Caki2 (cell line): ENCODE data around the gene KMT5C. TPM values are rescaled to one million over a fixed set of nuclear protein-coding genes. Genes with fewer than 3 reads are reported as not detected.
"Not testable (repeated sequence)": the region's sequence is repeated elsewhere in the genome, so short reads cannot be mapped to it uniquely, and the experiment has no call there.

Experiments
- DNase-seq: peaks from one replicate; pipeline ENCODE4 v3.0.0-alpha.2; 2015; ENCODE audit warnings: low read depth
- in situ Hi-C: cut with HindIII; loops from 2 replicates; pipeline ENCODE4 v1.10.0; 2016; ENCODE audit warnings: low sequenced_read_pairs, low pct_unique_long_range_greater_than_20kb, mixed read lengths
- total RNA-seq: library from RNA; depleted of rRNA; stranded (reverse); fragments of >200 nt; shearing (Covaris generic); gene quantifications from 2 replicates; pipeline ENCODE4 v1.2.3, GENCODE V29; 2014; ENCODE audit warnings: low replicate concordance

Gene KMT5C
- total RNA-seq, 1 experiment from 2014 or later, result 18.4 TPM

DNA sequence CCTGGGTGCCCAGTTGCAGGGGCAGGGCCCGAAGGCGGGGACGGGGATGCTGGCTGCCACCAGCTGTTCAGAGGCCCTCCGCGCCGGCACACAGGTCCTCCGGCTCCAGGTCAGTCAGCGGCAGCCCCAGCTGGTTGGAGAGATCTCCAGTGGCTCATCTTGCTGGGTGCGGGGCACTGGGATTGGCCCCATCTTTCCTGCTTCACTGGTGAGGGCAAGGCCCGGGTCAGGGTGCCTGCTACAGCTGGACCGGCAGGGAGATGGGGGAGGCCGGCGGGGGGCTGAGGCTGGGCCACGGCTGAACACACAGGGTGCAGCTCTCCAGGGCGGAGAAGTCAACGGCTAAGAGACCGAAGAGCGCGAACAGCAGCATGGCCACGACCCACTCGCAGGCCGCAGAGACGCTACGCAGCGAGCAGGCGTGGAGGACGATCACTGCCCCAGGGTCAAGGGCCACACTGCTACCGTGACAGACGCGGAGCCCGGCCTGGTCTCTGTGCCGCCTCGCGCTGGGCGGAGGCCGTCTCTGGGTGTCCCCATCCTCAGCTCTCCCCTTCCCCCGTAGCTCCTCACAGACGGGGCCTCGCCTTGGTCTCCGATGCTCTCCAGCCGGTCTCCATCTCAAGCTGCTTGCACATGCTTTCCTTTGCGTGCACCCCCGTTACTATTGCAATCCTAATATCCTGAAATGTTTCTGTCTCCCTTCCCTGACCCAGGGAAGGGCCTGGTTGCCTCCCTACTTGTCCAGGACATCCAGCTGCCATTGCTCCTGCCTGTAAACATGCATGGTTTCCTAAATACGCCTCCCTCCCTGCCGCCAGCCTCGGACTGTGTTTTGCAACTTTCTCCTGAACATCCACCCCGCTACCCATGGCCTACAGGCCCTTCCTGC lies 26.8 kb upstream of the KMT5C start:
- DNase-seq, result no peak
- in situ Hi-C loops, result no loop called here

DNA sequence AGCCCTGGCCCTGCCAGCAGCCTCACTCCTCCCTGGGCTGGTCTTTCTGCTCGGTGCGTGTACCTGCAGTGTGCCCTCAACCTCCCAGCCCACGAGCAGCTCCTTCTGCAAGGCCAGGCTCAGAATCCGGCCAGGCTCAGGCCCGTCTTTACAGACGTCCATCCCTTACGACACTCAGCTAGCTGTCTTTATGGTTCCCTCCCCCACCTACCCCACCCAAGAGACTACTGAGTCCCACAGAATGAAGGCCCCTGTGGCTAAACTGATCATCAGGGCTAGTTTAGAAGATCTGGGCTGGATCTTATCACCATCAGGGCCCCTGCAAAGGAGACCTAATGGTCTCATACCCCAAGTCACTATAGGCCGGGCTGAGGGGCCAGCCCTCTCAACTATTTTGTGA lies 25.3 kb upstream of the KMT5C start:
- in situ Hi-C loops, result no loop called here
- no peak for DNase-seq

DNA sequence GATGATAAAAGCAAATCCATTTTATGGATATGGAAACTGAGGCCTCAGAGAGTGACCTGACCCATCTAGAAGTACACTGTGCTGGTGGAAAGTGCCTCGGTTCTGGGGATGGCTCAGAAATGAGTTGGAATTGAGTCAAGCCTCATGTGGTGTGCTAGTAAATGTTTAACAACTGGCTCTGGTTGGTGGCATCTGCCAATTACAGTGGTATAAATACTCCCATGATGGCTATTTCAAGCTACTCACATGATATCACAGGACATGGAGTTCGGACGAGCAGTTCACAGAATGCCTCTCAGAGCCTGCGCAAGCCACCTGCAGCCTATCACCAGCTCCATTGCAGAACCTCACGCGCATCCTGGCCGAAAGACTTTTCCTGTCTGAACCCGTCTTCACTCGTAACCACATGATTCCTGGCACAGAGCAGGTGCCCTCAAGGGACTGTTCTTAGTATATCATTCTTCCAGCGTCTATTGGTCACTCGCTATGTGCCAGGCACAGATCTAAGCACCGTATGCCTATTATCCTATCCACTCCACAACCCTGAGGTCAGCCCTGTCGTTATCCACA lies 23.6 kb upstream of the KMT5C start:
- in situ Hi-C loops, result no loop called here
- no peak for DNase-seq

DNA sequence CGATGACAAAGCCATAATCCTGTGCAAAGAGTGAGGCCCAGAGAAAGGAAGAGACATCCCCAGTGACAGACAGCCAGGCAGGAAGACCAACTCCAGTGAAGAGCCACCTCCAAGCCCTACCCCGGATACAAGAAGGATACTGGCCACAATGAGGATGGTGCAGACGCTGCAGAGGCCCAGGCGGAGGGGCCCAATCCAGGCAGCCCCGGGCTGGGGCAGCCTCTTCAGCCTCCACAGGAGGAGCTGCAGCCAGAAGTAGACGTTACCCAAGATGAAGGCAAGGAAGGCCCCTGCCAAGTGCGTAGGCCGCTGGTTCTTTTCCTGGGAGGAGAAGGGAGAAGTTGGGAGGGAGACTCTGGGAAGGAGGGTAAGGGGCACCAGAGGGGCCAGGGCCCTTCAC lies 23.0 kb upstream of the KMT5C start:
- in situ Hi-C loops, result no loop called here

DNA sequence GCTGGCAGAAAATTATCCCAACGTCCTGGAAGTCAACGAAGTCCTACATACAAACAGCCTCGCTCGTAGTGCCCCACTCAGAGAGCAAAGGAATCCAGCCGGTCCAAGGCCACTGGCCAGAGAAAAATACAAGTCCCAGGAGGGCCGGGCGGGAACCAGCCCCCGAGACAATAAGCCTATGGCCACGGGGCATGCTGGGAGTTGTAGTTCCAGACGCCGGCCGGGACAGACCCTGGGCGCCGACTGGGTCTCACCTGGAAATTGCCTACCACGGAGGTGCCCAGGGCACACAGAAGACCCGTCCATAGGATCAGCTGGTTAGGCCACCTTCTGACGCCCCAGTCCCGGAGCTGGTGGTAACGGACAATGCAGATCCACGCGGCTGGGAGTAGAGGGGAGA lies 19.9 kb upstream of the KMT5C start:
- in situ Hi-C loops, result no loop called here
- no peak for DNase-seq

More for the DNA sequence above, 23.0 kb upstream of the KMT5C start:
- no peak for DNase-seq

DNA sequence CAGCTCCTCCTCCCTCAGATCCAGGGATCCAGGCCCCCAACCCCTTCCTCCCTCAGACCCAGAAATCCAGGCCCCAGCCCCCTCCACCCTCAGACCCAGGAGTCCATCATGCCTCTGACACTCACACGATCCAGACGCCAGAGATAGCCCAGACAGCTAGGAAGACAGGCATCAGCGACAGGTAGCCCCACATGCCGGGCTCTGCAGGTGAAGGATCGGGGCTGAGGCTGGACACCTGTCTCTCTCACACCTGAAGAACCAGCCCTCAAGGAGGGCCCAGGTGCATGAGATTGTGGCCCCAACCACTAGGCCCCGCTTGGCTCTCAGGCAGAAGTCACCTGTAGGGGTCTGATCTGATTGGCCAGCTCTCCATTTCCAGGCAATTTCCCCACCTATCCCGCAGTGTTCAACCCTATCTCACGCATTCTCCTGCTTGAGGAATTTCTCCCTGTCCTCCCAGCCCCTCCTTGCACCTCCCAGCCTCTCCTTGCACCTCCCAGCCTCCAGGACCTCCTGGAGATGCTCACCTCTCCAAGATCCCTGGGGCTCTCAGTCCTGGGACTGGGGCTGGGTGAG lies 18.7 kb upstream of the KMT5C start:
- DNase-seq, result no peak
- in situ Hi-C loops, result no loop called here

DNA sequence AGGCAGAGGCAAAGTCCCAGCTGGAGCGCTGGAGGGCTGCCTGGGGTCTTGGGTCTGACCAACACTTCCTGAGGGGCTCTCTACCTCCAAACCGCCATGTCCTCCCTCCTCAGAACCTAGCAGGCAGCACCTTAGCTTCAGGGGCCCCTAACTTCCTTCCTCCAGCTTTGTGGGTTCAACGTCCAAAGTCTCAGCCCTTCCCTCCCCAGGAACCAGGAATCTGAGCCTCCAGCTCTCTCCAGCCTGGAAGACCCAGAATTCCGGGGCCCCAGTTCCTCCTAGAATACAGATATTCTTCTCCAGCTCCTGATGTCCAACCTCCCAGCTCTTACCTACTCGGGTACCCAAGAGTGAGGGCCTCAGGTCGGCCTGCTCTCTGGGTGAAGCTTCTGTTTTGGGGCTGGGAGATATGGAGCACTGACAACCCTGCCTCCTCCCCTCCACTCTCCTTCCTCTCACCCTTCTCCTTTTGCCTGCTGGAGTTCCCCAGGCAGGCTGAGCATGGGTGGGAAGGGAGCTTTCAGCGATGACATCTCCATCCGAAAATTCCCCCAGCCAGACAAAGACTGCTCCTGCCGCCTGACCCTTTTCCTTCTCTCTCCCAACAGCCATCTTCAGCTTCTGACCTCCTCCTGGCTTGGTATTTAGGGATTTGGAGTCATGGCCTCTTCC lies 18.1 kb upstream of the KMT5C start:
- in situ Hi-C loops, result no loop called here
- no peak for DNase-seq

DNA sequence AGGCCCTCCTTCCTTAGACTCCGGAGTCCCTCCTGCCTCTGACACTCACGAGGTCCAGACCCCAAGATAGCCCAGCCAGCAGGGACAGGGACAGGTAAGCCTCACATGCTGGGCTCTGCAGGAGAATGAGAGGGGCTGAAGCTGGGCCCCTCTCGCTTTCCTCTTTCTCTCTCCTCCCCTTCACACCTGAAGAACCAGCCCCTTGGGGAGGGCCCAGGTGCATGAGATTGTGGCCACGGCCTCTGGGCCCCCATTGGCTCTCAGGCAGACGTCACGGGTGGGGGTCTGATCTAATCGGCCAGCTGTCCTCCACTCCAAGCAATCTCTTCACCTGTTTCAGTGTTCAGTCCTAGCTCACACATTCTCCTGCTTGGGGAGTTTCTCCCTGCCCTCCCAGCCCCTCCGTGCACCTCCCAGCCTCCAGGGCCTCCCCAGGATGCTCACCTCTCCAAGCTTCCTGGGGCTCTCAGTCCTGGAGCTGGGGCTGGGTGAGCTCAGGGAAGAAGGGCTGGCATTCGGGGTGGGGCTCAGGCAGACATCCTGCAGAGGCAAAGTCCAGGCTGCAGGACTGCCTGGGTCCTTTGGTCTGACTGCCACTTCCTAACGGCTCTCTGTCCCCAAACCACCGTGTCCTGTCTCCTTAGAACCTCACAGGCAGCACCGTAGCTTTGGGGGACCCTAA lies 17.3 kb upstream of the KMT5C start:
- in situ Hi-C loops, result no loop called here
- no peak for DNase-seq

DNA sequence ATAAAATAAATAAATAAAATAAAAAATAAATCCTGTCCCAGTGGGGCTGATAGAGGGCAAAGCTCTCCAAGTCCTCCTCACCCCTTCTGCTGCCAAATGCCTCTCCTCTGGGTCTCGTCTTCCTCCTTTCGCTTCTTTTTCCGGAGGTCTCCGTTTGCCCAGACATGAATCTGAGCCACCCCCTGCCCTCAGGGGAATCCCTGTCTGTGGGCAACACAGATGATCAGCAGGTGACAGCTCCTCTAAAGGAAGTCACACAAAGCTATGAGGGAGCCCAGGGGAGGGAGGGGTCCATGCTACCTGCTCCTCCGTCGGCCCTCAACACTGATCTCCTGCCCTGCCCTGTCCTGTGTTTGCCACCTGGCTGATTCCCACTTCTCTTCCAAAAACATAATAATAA lies 15.0 kb upstream of the KMT5C start:
- DNase-seq, result no peak
- in situ Hi-C loops, result no loop called here

DNA sequence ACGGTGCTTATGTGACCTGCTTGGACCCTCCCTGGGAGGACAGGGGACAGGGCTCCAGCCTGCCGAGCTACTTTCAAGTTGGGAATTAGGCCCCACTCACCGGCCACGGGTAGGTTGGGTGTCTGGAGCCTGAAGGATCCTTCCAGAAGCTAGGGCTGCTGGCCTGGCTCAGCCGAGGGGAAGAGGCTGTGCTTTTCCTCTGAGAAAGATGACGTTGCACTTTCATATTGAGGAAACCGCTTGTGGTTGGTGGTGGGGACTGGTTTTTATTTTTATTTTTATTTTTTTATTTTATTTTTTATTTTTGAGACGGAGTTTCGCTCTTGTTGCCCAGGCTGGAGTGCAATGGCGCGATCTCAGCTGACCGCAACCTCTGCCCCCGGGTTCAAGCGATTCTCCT lies 14.5 kb upstream of the KMT5C start, which contains the start of gene TMEM150B:
Gene TMEM150B (minus strand): TSS at position 170 of the 400 bp plus-strand sequence. CDS start 4,305 bp downstream, outside the sequence.
- in situ Hi-C loops, result no loop called here
- DNase-seq, result no peak

DNA sequence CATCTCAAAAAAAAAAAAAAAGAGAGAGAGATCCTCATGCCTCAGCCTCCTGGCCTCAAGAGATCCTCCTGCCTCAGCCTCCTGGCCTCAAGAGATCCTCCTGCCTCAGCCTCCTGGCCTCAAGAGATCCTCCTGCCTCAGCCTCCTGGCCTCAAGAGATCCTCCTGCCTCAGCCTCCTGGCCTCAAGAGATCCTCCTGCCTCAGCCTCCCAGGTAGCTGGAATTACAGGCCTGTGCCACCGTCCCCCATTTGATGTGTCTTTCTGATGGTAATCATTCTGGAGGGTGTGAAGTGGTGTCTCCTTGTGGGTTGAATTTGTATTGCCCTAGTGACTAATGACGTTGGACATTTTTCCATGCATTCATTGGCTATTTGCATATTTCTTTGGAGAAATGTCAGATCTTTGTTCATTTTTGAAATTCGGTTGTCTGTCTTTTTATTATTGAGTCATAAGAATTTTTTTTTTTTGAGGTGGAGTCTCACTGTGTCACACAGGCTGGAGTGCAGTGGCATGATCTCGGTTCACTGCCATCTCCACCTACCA lies 10.8 kb upstream of the KMT5C start:
- in situ Hi-C loops, DNase-seq: not testable (repeated sequence)

DNA sequence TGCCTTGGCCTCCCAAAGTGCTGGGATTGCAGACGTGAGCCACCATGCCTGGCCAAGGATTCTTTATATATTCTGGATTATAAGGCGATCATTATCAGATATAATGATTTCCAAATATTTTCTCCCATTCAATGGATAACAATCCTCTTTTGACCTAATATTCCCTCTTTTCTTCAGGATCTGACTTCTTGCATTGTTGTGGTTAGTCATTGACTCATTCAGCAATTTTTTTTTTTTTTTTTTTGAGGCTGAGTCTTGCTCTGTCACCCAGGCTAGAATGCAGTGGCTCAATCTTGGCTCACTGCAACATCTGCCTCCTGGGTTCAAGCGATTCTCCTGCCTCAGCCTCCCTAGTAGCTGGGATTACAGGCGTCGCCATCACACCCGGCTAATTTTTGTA lies 9.9 kb upstream of the KMT5C start:
- DNase-seq, result peak; percentile 50
- in situ Hi-C loops, result not testable (repeated sequence)

DNA sequence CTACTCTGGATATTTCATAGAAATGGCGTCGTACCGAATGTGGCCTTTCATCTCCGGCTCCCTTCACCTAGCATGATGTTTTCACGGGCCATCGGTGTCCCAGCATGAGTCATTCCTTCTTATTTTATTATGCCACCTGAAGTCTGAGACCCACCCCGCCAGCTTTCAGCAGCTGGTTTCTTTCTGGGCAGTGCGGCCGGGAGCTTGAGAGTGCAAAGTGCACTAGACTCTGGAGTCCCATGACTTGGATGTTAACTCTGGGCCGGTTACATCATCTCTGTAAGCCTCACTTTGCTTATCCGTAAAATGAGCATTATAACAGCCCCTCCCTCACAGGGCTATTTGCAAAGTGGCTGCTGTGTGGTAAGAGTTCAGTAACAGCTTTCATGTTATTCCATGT lies 5.8 kb upstream of the KMT5C start:
- DNase-seq, result peak; percentile 84

DNA sequence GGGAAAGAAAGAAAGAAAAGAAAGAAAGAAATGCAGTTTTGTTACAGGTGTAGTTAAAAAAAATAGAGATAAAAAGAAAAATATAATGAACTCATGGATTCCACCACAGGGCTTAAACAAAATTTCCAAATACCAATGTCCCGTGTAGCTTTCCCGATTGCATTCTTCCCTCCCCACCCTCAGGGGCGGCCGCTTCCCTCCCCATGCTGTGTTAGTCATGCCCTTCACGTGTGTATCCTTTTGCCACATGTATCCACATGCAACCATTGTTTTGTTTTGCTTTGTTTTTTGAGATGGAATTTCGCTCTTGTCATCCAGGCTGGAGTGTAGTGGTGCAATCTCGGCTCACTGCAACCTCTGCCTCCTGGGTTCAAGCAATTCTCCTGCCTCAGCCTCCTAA lies 3.6 kb upstream of the KMT5C start:
- in situ Hi-C loops, result no loop called here

More for the DNA sequence above, 5.8 kb upstream of the KMT5C start:
- in situ Hi-C loops, result no loop called here

DNA sequence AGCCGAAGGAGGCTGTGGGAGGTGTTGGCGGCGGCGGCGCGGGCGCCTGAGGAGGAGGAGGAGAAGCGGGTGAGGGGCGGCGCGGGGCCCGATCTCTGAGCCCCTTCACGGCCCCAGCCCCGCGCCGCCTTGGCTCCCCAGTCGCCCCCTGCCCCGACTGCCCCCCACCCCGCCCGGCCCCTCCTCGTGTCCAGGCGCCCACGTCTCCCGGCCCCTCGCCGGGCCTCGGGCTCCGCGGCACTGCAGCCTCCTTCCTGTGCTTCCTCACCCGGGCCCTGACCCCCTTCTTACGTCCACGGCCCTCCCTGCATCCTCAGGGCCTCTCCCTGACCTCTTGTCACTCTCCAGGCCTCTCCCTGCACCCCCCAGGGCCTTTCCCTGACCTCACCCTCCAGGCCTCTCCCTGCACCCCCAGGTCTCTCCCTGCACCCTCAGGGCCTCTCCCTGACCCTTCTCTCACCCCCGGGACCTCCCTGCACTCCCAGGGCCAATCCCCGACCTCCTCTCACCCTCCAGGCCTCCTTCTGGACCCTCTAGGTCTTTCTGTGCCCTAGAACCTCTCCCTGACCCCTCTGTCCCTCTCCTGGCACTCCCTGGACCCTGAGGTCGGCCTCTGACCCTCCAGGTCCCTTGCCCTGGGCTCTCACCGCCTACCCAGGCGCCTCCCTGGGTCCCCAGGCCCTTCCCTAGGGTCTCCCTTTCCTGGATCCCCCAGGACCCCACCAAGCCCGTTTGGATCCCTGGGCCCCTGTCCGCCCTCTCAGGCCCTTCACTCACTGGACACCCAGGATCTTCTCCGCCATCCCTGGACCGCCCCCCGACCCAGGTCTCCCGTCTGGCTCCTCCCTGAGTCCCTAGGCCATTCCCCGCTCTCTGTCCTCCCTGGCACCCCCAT lies 460 bp downstream of the KMT5C start:
- in situ Hi-C loops, result loop anchor here (10.0 kb wide), 1 partner anchor 45 kb away; no protein-coding TSS in a partner anchor
- no peak for DNase-seq

More for the DNA sequence above, 3.6 kb upstream of the KMT5C start:
- no peak for DNase-seq

DNA sequence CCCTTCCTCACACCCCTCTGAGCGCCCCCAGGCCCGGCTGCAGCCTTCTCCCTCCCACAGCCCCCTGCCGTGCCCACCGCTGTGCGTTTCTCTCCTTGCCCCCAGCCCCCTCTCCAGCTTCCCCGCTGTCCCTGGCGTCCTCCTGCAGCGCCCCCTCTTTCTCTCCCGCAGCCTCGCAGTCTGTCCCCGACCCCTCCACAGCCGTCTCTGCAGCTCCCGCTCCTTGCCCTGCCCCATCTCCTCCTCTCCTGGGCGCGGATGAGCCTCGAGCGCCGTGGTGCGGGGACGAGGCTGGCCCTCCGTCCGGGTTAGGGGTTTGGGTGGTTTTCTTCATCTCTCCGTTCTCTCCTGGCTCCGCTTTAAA lies 1.1 kb downstream of the KMT5C start:
- in situ Hi-C loops, result loop anchor here (10.0 kb wide), 1 partner anchor 46 kb away; no protein-coding TSS in a partner anchor
- no peak for DNase-seq

DNA sequence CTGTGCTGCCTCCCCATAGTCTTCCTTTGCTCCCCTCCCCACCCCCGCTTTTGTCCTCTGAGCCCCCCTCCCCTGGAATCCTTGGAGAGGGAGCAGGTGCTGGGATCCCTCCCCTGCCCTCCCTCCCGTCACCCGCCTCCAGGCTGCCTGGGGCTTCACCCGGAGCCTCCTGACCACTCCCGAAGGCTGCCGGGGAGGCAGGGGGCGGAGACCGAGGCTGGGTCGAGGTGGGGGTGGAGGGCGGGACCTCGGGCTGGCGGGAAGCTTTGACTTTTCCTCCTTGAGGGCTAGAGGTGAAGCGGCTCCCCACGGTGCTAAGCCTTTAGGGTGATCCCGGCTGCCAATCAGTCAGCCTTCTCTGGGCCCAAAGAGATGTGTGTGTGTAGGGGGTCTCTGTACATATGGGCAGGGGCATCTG lies 1.5 kb downstream of the KMT5C start:
- peak; percentile 26 for DNase-seq
- in situ Hi-C loops, result loop anchor here (10.0 kb wide), 1 partner anchor 46 kb away; no protein-coding TSS in a partner anchor
